Left ventricle myocardium inferior (tissue), 1 donor: ENCODE results near the gene EZR. TPM values are rescaled to one million over a fixed set of nuclear protein-coding genes. Genes with fewer than 3 reads are reported as not detected.

Experiments
- DNase-seq: peaks from one replicate; pipeline ENCODE4 v3.0.0-alpha.2; 2020
- H3K27ac ChIP-seq: fragments of 200-600 bp; replicated peaks from 2 replicates; pipeline ENCODE4 v1.8.0; 2021
- H3K27me3 ChIP-seq: fragments of 200-600 bp; 2 replicates; pipeline ENCODE4 v1.8.0; 2021; ENCODE audit warnings: low read depth
- H3K36me3 ChIP-seq: fragments of 200-600 bp; 2 replicates; pipeline ENCODE4 v1.8.0; 2021
- H3K4me1 ChIP-seq: fragments of 200-600 bp; 2 replicates; pipeline ENCODE4 v1.8.0; 2021
- H3K4me3 ChIP-seq: fragments of 200-600 bp; 2 replicates; pipeline ENCODE4 v1.8.0; 2021; ENCODE audit warnings: mild to moderate bottlenecking, moderate library complexity
- H3K9me3 ChIP-seq: fragments of 200-600 bp; replicated peaks from 2 replicates; pipeline ENCODE4 v1.8.0; 2021
- intact Hi-C: fragments of 100-400 bp; cut with micrococcal nuclease; formaldehyde crosslinking; loops from one replicate; pipeline ENCODE4 v1.11.0; 2022
- total RNA-seq: library from RNA; stranded (reverse); fragmentation: NEBNext Ultra II Directional; extraction: Animal tissue kit (Norgen Biotek cat#: 25700); gene quantifications from one replicate; pipeline ENCODE4 v1.2.1, GENCODE V29; 2021
- TF ChIP-seq, protein P1 (sequence below): fragments of 200-600 bp; IDR thresholded peaks from 2 replicates; pipeline ENCODE4 v1.8.0; 2021; ENCODE audit warnings: antibody characterized with exemption, mild to moderate bottlenecking, borderline replicate concordance
- donor health status: DM: no; HTN: yes; CAD: no; lungs with severe emphysema.

Gene EZR
- total RNA-seq, 1 donor from 2014 or later, result 242 TPM

DNA sequence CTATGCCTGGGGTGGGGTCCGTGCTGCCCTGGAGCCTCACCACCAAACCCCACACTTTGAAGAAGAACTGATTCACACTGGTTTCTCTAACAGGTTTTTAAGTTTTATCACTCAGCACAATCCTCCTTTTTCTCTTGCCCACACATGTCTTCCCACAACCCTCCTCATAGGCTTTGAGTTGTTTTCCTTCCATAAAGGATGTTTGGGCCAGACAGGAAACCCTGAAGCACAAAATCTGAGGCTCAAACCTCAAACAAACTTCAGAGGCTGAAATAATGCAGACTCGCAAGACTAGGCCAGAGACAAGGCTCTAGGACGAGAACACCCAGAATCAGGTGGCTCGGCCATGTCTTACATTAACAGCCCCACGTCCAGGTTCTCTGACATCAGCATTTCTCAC is 35.3 kb downstream of the EZR start:
- DNase-seq, result no peak
- no peaks in the 10 kb centered on the region for H3K9me3 ChIP-seq
- H3K4me1 ChIP-seq, result peaks cover 26% of the 10 kb centered on the region
- no peak overlapping the region for H3K27ac ChIP-seq
- TF ChIP-seq, protein P1, sequence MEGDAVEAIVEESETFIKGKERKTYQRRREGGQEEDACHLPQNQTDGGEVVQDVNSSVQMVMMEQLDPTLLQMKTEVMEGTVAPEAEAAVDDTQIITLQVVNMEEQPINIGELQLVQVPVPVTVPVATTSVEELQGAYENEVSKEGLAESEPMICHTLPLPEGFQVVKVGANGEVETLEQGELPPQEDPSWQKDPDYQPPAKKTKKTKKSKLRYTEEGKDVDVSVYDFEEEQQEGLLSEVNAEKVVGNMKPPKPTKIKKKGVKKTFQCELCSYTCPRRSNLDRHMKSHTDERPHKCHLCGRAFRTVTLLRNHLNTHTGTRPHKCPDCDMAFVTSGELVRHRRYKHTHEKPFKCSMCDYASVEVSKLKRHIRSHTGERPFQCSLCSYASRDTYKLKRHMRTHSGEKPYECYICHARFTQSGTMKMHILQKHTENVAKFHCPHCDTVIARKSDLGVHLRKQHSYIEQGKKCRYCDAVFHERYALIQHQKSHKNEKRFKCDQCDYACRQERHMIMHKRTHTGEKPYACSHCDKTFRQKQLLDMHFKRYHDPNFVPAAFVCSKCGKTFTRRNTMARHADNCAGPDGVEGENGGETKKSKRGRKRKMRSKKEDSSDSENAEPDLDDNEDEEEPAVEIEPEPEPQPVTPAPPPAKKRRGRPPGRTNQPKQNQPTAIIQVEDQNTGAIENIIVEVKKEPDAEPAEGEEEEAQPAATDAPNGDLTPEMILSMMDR, result no peak
- peaks cover 98% of the 10 kb centered on the region for H3K36me3 ChIP-seq
- intact Hi-C loops, result no loop called here
- no peaks in the 10 kb centered on the region for H3K27me3 ChIP-seq
- no peak overlapping the region for H3K4me3 ChIP-seq

DNA sequence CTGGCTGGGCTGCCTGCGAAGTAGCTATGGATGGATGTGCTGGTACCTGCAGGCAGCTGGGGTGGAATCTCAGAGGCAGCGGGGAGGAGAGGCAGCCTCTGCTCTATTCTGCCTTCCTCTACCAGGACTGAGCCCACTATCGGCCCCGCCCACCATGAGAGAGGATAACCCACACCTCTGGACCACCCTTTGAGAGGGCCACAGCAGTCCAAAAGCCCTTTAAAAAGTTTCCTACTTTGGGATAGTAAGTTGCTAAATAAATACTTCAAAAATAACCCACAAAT is 36.1 kb downstream of the EZR start:
- Histone ChIP-seq H3K27ac (no peak overlapping the region), H3K36me3 (peaks cover 98% of the 10 kb centered on the region), H3K9me3 (no peaks in the 10 kb centered on the region), H3K4me3 (no peak overlapping the region), H3K4me1 (peaks cover 33% of the 10 kb centered on the region), H3K27me3 (no peaks in the 10 kb centered on the region)
- DNase-seq, result no peak
- TF ChIP-seq, protein P1, result no peak
- intact Hi-C loops, result no loop called here

DNA sequence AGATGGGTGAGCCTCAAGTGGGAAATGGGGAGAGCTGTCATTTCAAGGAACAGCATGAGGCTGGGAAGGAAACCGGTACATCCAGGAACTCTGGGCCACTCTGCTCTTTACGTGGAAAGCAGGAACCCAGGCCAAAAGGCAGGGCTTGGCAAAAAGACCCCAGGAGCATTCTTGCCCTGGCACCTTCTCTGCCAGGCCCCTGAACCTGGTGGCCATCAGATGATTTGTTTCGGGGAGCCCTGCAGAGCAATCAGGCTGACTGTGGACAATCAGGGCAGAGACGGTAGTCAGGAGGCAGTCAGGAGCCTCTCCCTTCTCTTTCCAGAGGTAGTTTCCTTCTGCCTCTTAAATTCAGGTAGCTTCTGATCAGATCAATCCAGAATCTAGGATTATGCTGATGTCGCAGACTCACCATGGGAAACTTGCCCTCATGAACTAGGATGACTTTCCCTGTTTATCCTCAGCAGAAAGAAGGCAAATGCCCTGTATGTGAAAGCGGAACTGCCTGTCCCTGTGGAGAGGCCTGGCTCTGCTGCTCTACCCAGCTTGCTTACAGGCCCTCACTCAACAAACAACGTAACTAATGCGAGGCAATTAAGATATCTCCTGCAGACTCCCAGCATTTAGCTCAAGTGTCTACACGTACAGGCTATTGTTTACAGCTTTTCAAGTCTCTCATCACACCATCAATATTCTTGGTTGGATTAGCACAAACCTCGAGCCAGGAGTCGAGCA is 36.6 kb downstream of the EZR start:
- Histone ChIP-seq H3K4me1 (peaks cover 38% of the 10 kb centered on the region), H3K27ac (no peak overlapping the region), H3K9me3 (no peaks in the 10 kb centered on the region), H3K36me3 (peaks cover 98% of the 10 kb centered on the region), H3K4me3 (no peak overlapping the region), H3K27me3 (no peaks in the 10 kb centered on the region)
- no peak for DNase-seq
- intact Hi-C loops, result no loop called here
- TF ChIP-seq, protein P1, result no peak

DNA sequence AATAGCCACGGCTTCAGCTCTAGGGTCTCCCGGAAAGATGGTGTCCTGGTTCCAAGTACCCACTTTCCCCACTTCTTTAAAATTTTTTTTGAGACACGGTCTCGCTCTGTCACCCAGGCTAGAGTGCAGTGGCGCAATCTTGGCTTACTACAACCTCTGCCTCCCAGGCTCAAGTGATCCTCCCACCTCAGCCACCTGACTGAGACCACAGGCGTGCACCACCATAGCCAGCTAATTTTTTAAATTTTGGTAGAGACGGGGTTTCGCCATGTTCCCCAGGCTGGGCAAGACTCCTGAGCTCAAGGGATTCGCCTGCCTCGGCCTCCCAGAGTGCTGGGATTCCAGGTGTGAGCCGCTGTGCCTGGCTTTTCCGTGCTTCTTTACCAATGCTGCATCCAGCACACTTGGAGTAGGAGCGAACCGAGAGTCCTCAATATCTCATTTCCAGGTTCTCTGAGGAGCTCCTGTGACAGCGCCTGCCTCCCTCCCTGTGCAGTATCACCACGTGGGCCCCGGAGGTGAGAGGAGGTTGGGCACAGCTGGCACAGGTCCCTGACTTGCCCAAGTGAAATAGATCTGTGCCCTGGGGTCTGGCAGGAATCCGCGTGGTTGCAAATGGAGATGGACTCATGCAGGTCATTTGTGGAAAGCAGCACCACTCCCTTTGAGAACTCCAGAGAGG is 37.3 kb downstream of the EZR start:
- Histone ChIP-seq H3K4me3 (no peak overlapping the region), H3K36me3 (peaks cover 97% of the 10 kb centered on the region)
- intact Hi-C loops, result no loop called here

DNA sequence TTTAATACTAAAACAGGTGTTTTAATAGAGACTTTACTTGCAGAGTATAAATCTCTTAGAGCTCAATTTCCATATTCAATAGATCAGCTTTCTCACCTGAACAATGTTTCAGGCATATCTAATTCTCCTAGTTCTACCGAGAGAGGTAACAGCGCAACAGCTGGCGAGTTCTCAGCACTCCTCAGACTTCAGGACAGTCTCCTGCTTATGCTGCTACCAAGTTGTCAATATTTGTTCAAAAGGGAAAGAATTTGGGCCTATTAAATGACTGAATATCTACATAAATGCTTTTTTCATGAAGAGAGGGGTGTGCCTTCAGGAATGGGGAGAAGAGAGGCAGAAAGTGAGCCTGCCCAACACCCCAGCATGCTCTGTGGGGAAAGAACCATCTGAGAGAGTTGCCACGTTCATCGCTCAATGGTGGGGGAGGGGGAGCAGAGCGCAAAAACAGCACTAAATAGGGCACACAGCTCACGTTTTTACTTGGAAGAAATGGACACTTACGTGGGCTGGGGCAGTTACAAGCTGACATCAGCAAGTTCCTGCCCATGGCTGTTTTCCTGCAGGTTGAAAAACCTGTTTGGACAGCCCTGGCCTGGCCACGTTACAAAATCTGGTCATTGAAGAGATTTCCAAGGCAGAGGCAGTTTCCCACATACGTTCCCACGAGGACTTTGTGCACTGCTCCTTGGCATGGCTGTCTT is 38.0 kb downstream of the EZR start:
- H3K4me1 ChIP-seq, result peaks cover 38% of the 10 kb centered on the region
- H3K27ac ChIP-seq, result no peak overlapping the region
- no peak for DNase-seq
- no peaks in the 10 kb centered on the region for H3K27me3 ChIP-seq
- H3K9me3 ChIP-seq, result no peaks in the 10 kb centered on the region
- H3K36me3 ChIP-seq, result peaks cover 97% of the 10 kb centered on the region
- TF ChIP-seq, protein P1, result no peak
- intact Hi-C loops, result no loop called here
- no peak overlapping the region for H3K4me3 ChIP-seq

More for the DNA sequence above, 37.3 kb downstream of the EZR start:
- no peak for DNase-seq
- H3K27ac ChIP-seq, result no peak overlapping the region
- peaks cover 38% of the 10 kb centered on the region for H3K4me1 ChIP-seq
- H3K9me3 ChIP-seq, result no peaks in the 10 kb centered on the region
- no peaks in the 10 kb centered on the region for H3K27me3 ChIP-seq
- TF ChIP-seq, protein P1, result no peak
